ENCODE data around the gene CD274.

DNA sequence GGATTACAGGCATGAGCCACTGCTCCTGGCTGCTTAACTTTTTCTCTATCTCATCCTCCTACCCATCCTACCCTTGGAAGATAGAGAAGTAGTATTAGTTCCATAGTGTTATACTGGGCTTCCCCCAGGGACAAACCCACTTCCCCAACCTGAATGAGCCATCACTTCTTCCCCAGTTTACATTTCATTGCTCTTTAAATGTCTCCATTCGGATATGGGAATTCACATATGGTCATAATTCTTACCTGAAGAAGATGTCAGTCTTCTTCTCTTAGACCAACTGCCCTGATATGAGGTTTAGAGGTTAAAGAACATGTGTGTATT, 1.9 kb downstream of the CD274 start:
- TF ChIP-seq TCF3 (IDR thresholded peaks at IDR 0.05; ENCODE audit: borderline replicate concordance, insufficient read depth, low read depth, low read length) (no peak), EP300 (IDR thresholded peaks at IDR 0.05; ENCODE audit: borderline replicate concordance in 1 of 2, control insufficient read depth in 1 of 2, low read depth in 2 of 2, low read length in 2 of 2) (no peak), MTA3 (IDR thresholded peaks at IDR 0.05; ENCODE audit: borderline replicate concordance, low read length) (no peak), POLR2A (IDR thresholded peaks at IDR 0.05; ENCODE audit: low read depth, low read length) (no peak), TAF1 (IDR thresholded peaks at IDR 0.05; ENCODE audit: borderline replicate concordance, low read depth, low read length) (no peak), PAX5 (IDR thresholded peaks at IDR 0.05; ENCODE audit: borderline replicate concordance, low read depth, low read length) (no peak), CEBPB (IDR thresholded peaks at IDR 0.05; ENCODE audit: borderline replicate concordance in 1 of 2, low read depth in 2 of 2, low read length in 2 of 2) (no peak)
- TF ChIP-seq, protein P1, sequence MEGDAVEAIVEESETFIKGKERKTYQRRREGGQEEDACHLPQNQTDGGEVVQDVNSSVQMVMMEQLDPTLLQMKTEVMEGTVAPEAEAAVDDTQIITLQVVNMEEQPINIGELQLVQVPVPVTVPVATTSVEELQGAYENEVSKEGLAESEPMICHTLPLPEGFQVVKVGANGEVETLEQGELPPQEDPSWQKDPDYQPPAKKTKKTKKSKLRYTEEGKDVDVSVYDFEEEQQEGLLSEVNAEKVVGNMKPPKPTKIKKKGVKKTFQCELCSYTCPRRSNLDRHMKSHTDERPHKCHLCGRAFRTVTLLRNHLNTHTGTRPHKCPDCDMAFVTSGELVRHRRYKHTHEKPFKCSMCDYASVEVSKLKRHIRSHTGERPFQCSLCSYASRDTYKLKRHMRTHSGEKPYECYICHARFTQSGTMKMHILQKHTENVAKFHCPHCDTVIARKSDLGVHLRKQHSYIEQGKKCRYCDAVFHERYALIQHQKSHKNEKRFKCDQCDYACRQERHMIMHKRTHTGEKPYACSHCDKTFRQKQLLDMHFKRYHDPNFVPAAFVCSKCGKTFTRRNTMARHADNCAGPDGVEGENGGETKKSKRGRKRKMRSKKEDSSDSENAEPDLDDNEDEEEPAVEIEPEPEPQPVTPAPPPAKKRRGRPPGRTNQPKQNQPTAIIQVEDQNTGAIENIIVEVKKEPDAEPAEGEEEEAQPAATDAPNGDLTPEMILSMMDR (IDR thresholded peaks at IDR 0.05 in 2 of 3, conservative IDR thresholded peaks at IDR 0.05 in 1 of 3; ENCODE audit: control insufficient read depth in 2 of 3, extremely low read depth in 1 of 3, insufficient read depth in 1 of 3, low read depth in 3 of 3, low read length in 3 of 3) = no peak
- TF ChIP-seq, protein P2, sequence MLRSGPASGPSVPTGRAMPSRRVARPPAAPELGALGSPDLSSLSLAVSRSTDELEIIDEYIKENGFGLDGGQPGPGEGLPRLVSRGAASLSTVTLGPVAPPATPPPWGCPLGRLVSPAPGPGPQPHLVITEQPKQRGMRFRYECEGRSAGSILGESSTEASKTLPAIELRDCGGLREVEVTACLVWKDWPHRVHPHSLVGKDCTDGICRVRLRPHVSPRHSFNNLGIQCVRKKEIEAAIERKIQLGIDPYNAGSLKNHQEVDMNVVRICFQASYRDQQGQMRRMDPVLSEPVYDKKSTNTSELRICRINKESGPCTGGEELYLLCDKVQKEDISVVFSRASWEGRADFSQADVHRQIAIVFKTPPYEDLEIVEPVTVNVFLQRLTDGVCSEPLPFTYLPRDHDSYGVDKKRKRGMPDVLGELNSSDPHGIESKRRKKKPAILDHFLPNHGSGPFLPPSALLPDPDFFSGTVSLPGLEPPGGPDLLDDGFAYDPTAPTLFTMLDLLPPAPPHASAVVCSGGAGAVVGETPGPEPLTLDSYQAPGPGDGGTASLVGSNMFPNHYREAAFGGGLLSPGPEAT (IDR thresholded peaks at IDR 0.05; ENCODE audit: low read depth) = no peak; the same call in 1 of the 2 replicates
- TF ChIP-seq, protein P3, sequence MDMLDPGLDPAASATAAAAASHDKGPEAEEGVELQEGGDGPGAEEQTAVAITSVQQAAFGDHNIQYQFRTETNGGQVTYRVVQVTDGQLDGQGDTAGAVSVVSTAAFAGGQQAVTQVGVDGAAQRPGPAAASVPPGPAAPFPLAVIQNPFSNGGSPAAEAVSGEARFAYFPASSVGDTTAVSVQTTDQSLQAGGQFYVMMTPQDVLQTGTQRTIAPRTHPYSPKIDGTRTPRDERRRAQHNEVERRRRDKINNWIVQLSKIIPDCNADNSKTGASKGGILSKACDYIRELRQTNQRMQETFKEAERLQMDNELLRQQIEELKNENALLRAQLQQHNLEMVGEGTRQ (IDR thresholded peaks at IDR 0.05; ENCODE audit: borderline replicate concordance, low read depth, low read length) = no peak
- TF ChIP-seq, protein P4, sequence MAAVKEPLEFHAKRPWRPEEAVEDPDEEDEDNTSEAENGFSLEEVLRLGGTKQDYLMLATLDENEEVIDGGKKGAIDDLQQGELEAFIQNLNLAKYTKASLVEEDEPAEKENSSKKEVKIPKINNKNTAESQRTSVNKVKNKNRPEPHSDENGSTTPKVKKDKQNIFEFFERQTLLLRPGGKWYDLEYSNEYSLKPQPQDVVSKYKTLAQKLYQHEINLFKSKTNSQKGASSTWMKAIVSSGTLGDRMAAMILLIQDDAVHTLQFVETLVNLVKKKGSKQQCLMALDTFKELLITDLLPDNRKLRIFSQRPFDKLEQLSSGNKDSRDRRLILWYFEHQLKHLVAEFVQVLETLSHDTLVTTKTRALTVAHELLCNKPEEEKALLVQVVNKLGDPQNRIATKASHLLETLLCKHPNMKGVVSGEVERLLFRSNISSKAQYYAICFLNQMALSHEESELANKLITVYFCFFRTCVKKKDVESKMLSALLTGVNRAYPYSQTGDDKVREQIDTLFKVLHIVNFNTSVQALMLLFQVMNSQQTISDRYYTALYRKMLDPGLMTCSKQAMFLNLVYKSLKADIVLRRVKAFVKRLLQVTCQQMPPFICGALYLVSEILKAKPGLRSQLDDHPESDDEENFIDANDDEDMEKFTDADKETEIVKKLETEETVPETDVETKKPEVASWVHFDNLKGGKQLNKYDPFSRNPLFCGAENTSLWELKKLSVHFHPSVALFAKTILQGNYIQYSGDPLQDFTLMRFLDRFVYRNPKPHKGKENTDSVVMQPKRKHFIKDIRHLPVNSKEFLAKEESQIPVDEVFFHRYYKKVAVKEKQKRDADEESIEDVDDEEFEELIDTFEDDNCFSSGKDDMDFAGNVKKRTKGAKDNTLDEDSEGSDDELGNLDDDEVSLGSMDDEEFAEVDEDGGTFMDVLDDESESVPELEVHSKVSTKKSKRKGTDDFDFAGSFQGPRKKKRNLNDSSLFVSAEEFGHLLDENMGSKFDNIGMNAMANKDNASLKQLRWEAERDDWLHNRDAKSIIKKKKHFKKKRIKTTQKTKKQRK (IDR thresholded peaks at IDR 0.05; ENCODE audit: low read depth, low read length) = no peak

All from GM12878 (cell line).